Endothelial cell of umbilical vein (primary cell): ENCODE results near the gene RWDD4. TPM values are rescaled to one million over a fixed set of nuclear protein-coding genes. Genes with fewer than 3 reads are reported as not detected.

Experiments
- BruUV-seq: library from RNA; stranded (reverse); fragments of 400-500 nt; replicated peaks from 2 replicates; lab custom pipeline; 2021; lab: Mats Ljungman, UMichigan
- CTCF ChIA-PET: fragments of 300-600, 350-600 bp; sonication (Branson Sonifier 250); formaldehyde crosslinking; loops from one replicate; lab custom pipeline; 2021; ENCODE audit warnings: antibody characterized with exemption, inconsistent platforms; lab: Charles Lee
- POLR2A ChIA-PET: fragments of 300-600, 350-600 bp; sonication (Branson Sonifier 250); formaldehyde crosslinking; loops from one replicate; lab custom pipeline; 2021; ENCODE audit warnings: antibody characterized with exemption, inconsistent platforms; lab: Charles Lee
- DNase-seq: peaks from one replicate; pipeline ENCODE4 v3.0.0-alpha.2; 2011; ENCODE audit warnings: low read depth, low spot score
- FAIRE-seq: peaks from 2 replicates; lab custom pipeline; 2011; peaks lifted over from hg19 to GRCh38; lab: Jason Lieb, UNC
- H2AFZ ChIP-seq: 2 replicates; pipeline ENCODE4 v1.6.0; 2012; ENCODE audit warnings: low read depth, low read length, control low read depth, inconsistent platforms
- H3K27ac ChIP-seq: 2 replicates; pipeline ENCODE4 v1.5.1; 2011; ENCODE audit warnings: low read depth, mild to moderate bottlenecking, control low read depth, low read length, moderate library complexity; ENCODE audit not compliant: insufficient read depth
- H3K27me3 ChIP-seq, 2 experiments: 2 replicates each; pipeline versions ENCODE4 v1.6.0 to v1.6.1; 2011; ENCODE audit warnings: low read length in 2 of 2, mixed read lengths in 1 of 2; ENCODE audit not compliant: control insufficient read depth in 2 of 2, insufficient read depth in 2 of 2
- H3K36me3 ChIP-seq, 2 experiments: 2 replicates in 1 of 2; 3 replicates in 1 of 2; pipeline ENCODE4 v1.5.1; 2011; ENCODE audit warnings: low read length in 2 of 2, mild to moderate bottlenecking in 1 of 2, moderate library complexity in 1 of 2; ENCODE audit not compliant: control insufficient read depth in 2 of 2, insufficient read depth in 2 of 2; ENCODE audit errors: extremely low read depth in 1 of 2
- H3K4me1 ChIP-seq: 3 replicates; pipeline ENCODE4 v1.5.1; 2011; ENCODE audit warnings: mild to moderate bottlenecking, low read length; ENCODE audit not compliant: control insufficient read depth, insufficient read depth; ENCODE audit errors: extremely low read depth
- H3K4me2 ChIP-seq: 2 replicates; pipeline ENCODE4 v1.6.1; 2011; ENCODE audit warnings: low read length, control low read depth, mixed read lengths; ENCODE audit not compliant: insufficient read depth
- H3K4me3 ChIP-seq, 3 experiments: fragments of 200-600 bp in 1 of 3; sonication (generic), shearing (Covaris generic) in 1 of 3; replicated peaks in 1 of 3; 2 replicates each; pipeline ENCODE4 v1.5.1; 2011 to 2016; ENCODE audit warnings: control low read depth in 3 of 3, low read length in 3 of 3, mild to moderate bottlenecking in 2 of 3, inconsistent platforms in 1 of 3, low read depth in 1 of 3, moderate library complexity in 1 of 3; ENCODE audit not compliant: insufficient read depth in 1 of 3
- H3K79me2 ChIP-seq: 2 replicates; pipeline ENCODE4 v1.6.0; 2012; ENCODE audit warnings: low read length, inconsistent platforms; ENCODE audit not compliant: control insufficient read depth, insufficient read depth
- H3K9ac ChIP-seq: replicated peaks from 2 replicates; pipeline ENCODE3; 2011; ENCODE audit warnings: low read length, control low read depth; ENCODE audit not compliant: insufficient read depth; ENCODE audit errors: extremely low read depth
- H3K9me1 ChIP-seq: replicated peaks from 3 replicates; pipeline ENCODE4 v1.6.0; 2011; ENCODE audit warnings: mild to moderate bottlenecking, low read length; ENCODE audit not compliant: control insufficient read depth, insufficient read depth; ENCODE audit errors: extremely low read depth
- H3K9me3 ChIP-seq: replicated peaks from 2 replicates; pipeline ENCODE4 v1.5.1; 2012; ENCODE audit warnings: low read length, inconsistent platforms; ENCODE audit not compliant: control insufficient read depth, insufficient read depth
- H4K20me1 ChIP-seq: replicated peaks from 2 replicates; pipeline ENCODE3; 2011; ENCODE audit warnings: mild to moderate bottlenecking, low read length; ENCODE audit not compliant: control insufficient read depth, insufficient read depth; ENCODE audit errors: extremely low read depth
- EZH2 ChIP-seq: IDR thresholded peaks from 2 replicates; pipeline ENCODE4 v1.6.1; 2012; ENCODE audit warnings: borderline replicate concordance, low read depth, mild to moderate bottlenecking, moderate library complexity, low read length, inconsistent platforms; ENCODE audit not compliant: severe bottlenecking
- FOS ChIP-seq: IDR thresholded peaks from 2 replicates; pipeline ENCODE4 v1.6.1; 2011; ENCODE audit warnings: mild to moderate bottlenecking, low read length, moderate library complexity, borderline replicate concordance; ENCODE audit not compliant: insufficient read depth
- JUN ChIP-seq: IDR thresholded peaks from 2 replicates; pipeline ENCODE4 v1.6.1; 2011; ENCODE audit warnings: borderline replicate concordance, low read depth; ENCODE audit not compliant: insufficient read length, insufficient read depth
- POLR2A ChIP-seq: IDR thresholded peaks from 2 replicates; pipeline ENCODE4 v1.6.1; 2012; ENCODE audit warnings: low read depth, mild to moderate bottlenecking, control low read depth, low read length
- dilution Hi-C: fragments of 300-500 bp; cut with MboI; formaldehyde crosslinking; loops from one replicate; pipeline ENCODE4 v1.15.0; 2019; ENCODE audit warnings: low sequenced_read_pairs; ENCODE audit not compliant: extremely low pct_ligation_motif_present
- intact Hi-C: fragments of 100-400 bp; cut with micrococcal nuclease; formaldehyde crosslinking; loops from one replicate; pipeline ENCODE4 v1.10.0; 2022
- polyA plus RNA-seq, 4 experiments: library from polyadenylated mRNA; depleted of rRNA in 3 of 4; stranded (reverse) in 3 of 4; unstranded in 1 of 4; fragments of >200 nt; gene quantifications; 2 replicates each; pipeline versions ENCODE4 v1.2.1 to v1.2.3, GENCODE V29; 2011 to 2012; ENCODE audit warnings: missing spikeins in 1 of 4
- total RNA-seq: library from RNA; stranded (reverse); gene quantifications from 2 replicates; pipeline ENCODE4 v1.2.3, GENCODE V29; 2021
- TF ChIP-seq, protein P1 (sequence below): IDR thresholded peaks from 2 replicates; pipeline ENCODE4 v1.6.1; 2011; ENCODE audit not compliant: insufficient read depth, insufficient read length
- TF ChIP-seq, protein P2 (sequence below), 2 donors: IDR thresholded peaks; 1 replicate in 1 of 2; 2 replicates in 1 of 2; pipeline ENCODE4 v1.5.1; 2011; ENCODE audit warnings: low read length in 2 of 2, mild to moderate bottlenecking in 2 of 2, moderate library complexity in 2 of 2, control low read depth in 1 of 2, inconsistent platforms in 1 of 2, low read depth in 1 of 2; ENCODE audit not compliant: insufficient read depth in 1 of 2; ENCODE audit errors: extremely low read depth in 1 of 2

The RWDD4 gene
- total and polyA plus RNA-seq, 2 donors (not counting 3 experiments of a cell fraction or from before 2014, with no cell fraction given) = 4.9 to 16.6 TPM

DNA sequence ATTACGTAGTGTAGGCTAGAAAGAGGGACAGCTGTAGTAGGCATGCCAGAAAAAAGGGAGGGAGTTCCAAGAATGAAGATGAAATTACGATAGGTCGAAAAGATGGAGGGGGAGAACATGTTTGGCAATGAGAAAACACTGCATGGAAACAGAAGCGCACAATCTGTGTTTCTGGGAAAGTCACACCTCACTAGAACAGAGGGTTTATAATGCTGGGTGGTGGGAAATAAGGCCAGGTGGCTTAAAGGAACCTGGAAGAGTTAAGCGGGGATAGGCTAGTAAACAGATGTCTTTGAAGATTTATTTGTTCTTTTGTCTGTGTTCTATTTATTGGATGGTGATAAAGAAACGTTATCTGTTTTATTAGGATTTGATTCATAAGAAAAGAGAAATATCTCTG, 29.2 kb upstream of the RWDD4 start:
- Histone ChIP-seq H3K27me3 (no peaks in the 10 kb centered on the region), H3K9ac (no peak overlapping the region), H3K9me3 (no peaks in the 10 kb centered on the region), H3K4me3 (no peak overlapping the region), H3K79me2 (no peaks in the 10 kb centered on the region), H3K4me2 (no peak overlapping the region), H3K27ac (no peak overlapping the region), H3K9me1 (no peaks in the 10 kb centered on the region), H4K20me1 (no peaks in the 10 kb centered on the region), H3K36me3 (peaks cover 7 to 20% of the 10 kb centered on the region in 2 experiments), H3K4me1 (no peaks in the 10 kb centered on the region), H2AFZ (no peak overlapping the region)
- BruUV-seq = no TSS peak
- dilution Hi-C loops = no loop called here
- ChIA-PET POLR2A (no interaction called here), CTCF (no interaction called here)
- intact Hi-C loops = no loop called here
- DNase-seq (no peak), FAIRE-seq (no peak)
- TF ChIP-seq, protein P1, sequence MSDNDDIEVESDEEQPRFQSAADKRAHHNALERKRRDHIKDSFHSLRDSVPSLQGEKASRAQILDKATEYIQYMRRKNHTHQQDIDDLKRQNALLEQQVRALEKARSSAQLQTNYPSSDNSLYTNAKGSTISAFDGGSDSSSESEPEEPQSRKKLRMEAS = no peak
- no peak for TF ChIP-seq EZH2
- TF ChIP-seq FOS = no peak
- no peak for TF ChIP-seq POLR2A
- TF ChIP-seq, protein P2, sequence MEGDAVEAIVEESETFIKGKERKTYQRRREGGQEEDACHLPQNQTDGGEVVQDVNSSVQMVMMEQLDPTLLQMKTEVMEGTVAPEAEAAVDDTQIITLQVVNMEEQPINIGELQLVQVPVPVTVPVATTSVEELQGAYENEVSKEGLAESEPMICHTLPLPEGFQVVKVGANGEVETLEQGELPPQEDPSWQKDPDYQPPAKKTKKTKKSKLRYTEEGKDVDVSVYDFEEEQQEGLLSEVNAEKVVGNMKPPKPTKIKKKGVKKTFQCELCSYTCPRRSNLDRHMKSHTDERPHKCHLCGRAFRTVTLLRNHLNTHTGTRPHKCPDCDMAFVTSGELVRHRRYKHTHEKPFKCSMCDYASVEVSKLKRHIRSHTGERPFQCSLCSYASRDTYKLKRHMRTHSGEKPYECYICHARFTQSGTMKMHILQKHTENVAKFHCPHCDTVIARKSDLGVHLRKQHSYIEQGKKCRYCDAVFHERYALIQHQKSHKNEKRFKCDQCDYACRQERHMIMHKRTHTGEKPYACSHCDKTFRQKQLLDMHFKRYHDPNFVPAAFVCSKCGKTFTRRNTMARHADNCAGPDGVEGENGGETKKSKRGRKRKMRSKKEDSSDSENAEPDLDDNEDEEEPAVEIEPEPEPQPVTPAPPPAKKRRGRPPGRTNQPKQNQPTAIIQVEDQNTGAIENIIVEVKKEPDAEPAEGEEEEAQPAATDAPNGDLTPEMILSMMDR (IDR thresholded peaks at IDR 0.05; ENCODE audit: extremely low read depth in 1 of 2, insufficient read depth in 1 of 2, low read depth in 1 of 2, low read length in 2 of 2) = no peak
- no peak for TF ChIP-seq JUN
